ENCODE results near the gene GPR21.

- no peak for TF ChIP-seq EZH2phosphoT487 (IDR thresholded peaks at IDR 0.05; ENCODE audit: insufficient read depth, low read depth)
- TF ChIP-seq EZH2 (IDR thresholded peaks at IDR 0.05; ENCODE audit: insufficient read depth, poor library complexity, severe bottlenecking): no peak
Measured at GRCh38 chr9:122988920-122989621, 44.4 kb upstream of the GPR21 start.
